ENCODE measurements around the gene MYOM1.
"Not testable (repeated sequence)": the region's sequence is repeated elsewhere in the genome, so short reads cannot be mapped to it uniquely, and the experiment has no call there.

DNA sequence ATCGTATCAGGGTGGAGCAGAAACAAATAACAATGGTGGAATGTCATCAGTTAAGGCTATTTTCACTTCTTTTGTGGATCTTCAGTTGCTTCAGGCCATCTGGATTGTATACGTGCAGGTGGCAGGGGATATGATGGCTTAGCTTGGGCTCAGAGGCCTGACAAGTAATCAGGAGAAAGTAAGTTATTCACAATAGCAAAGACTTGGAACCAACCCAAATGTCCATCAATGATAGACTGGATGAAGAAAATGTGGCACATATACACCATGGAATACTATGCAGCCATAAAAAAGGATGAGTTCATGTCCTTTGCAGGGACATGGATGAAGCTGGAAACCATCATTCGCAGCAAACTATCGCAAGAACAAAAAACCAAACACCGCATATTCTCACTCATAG lies 196.2 kb downstream of the MYOM1 start:
- not testable (repeated sequence) for TF ChIP-seq SUZ12 (IDR thresholded peaks at IDR 0.05; ENCODE audit: extremely low read depth, insufficient read depth, insufficient read length); ZNF274 (IDR thresholded peaks at IDR 0.05; ENCODE audit: low read depth, low read length)
